HEK293T (cell line): ENCODE results near the gene POLR2B.

Experiments
- NFRKB ChIP-seq: fragments of 450-650 bp; IDR thresholded peaks from 2 replicates; pipeline ENCODE4 v1.6.1; 2016; ENCODE audit warnings: mild to moderate bottlenecking, moderate library complexity
- SUZ12 ChIP-seq: fragments of 450-650 bp; IDR thresholded peaks from 2 replicates; pipeline ENCODE4 v1.6.1; 2016; ENCODE audit warnings: mild to moderate bottlenecking

- TF ChIP-seq SUZ12 = no peak
- TF ChIP-seq NFRKB = no peak
These were observed 41.9 kb downstream of the POLR2B start for GRCh38 chr4:57020467-57021101.
